ENCODE measurements around the gene MFN2.
"Not testable (repeated sequence)": the region's sequence is repeated elsewhere in the genome, so short reads cannot be mapped to it uniquely, and the experiment has no call there.

Gene MFN2

GRCh38 chr1:12028957-12029511 lies 48.8 kb downstream of the MFN2 start:
- DNase-seq = no peak

GRCh38 chr1:12029720-12030339 lies 49.6 kb downstream of the MFN2 start:
- no peak for DNase-seq

GRCh38 chr1:12031039-12031980 lies 51.1 kb downstream of the MFN2 start:
- peak; percentile 12 to 37 for DNase-seq

- DNase-seq = no peak
Observed at GRCh38 chr1:12032161-12032621, 51.9 kb downstream of the MFN2 start.

GRCh38 chr1:12033441-12033840 lies 53.2 kb downstream of the MFN2 start:
- not testable (repeated sequence) for DNase-seq

- DNase-seq = no peak
Observed at GRCh38 chr1:12034381-12034801, 54.1 kb downstream of the MFN2 start.

- no peak for DNase-seq
Observed at GRCh38 chr1:12035312-12035711, 55.1 kb downstream of the MFN2 start.

GRCh38 chr1:12037486-12038355 lies 57.5 kb downstream of the MFN2 start:
- DNase-seq = no peak

GRCh38 chr1:12038356-12039163 lies 58.3 kb downstream of the MFN2 start:
- DNase-seq = no peak

GRCh38 chr1:12039164-12039525 lies 58.9 kb downstream of the MFN2 start:
- no peak for DNase-seq

- not testable (repeated sequence) for DNase-seq
Observed at GRCh38 chr1:12039824-12040456, 59.7 kb downstream of the MFN2 start.

- peak in 1 of 2 donors; percentile 25 for DNase-seq
Observed at GRCh38 chr1:12040457-12041051, 60.3 kb downstream of the MFN2 start.

GRCh38 chr1:12044187-12044877 lies 64.1 kb downstream of the MFN2 start:
- not testable (repeated sequence) for DNase-seq

- DNase-seq = no peak
Observed at GRCh38 chr1:12046749-12047119, 66.5 kb downstream of the MFN2 start.

- peak; percentile 29 to 55 for DNase-seq
Observed at GRCh38 chr1:12047120-12047876, 67.1 kb downstream of the MFN2 start.

GRCh38 chr1:12048372-12048771 lies 68.1 kb downstream of the MFN2 start:
- no peak for DNase-seq

- DNase-seq = no peak
Observed at GRCh38 chr1:12049616-12050015, 69.4 kb downstream of the MFN2 start.

- DNase-seq = no peak
Observed at GRCh38 chr1:12051361-12051760, 71.1 kb downstream of the MFN2 start.

- DNase-seq = peak; percentile 17 to 24
Observed at GRCh38 chr1:12052008-12052573, 71.8 kb downstream of the MFN2 start.
